ENCODE measurements around the gene FOXP4. TPM values are rescaled to one million over a fixed set of nuclear protein-coding genes. Genes with fewer than 3 reads are reported as not detected.

FOXP4 gene
- total RNA-seq, 1 donor from 2014 or later = 26.9 TPM

DNA sequence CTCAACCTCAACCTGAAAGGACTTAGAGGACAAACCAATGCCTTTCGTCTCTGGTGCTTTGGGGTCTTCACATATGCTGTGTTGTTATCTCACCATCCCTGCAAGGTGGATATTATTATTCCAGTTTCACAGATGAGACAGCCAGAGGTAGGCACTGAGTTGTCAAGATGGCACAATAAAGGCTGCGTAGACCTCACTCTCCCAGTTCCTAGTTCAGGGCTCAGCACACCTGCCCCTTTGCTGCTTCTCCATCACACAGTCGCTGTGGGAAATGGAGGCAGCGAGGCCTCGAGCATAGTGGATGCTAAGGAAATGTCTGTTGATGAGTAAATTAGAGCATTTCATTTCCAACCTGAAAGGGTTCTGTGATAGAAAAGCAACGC, 22.0 kb downstream of the FOXP4 start:
- Mint-ChIP-seq H3K36me3 (ENCODE audit: unreplicated experiment) (peaks cover 31% of the 10 kb centered on the region), H3K4me1 (ENCODE audit: unreplicated experiment) (peaks cover 30% of the 10 kb centered on the region), H3K4me3 (ENCODE audit: unreplicated experiment) (no peak overlapping the region), H3K27ac (ENCODE audit: unreplicated experiment) (no peak overlapping the region), H3K27me3 (ENCODE audit: unreplicated experiment) (no peaks in the 10 kb centered on the region), H3K9me3 (ENCODE audit: unreplicated experiment) (no peaks in the 10 kb centered on the region)
- no peak for DNase-seq (ENCODE audit: extremely low spot score, unreplicated experiment)
- TF ChIP-seq, protein P1, sequence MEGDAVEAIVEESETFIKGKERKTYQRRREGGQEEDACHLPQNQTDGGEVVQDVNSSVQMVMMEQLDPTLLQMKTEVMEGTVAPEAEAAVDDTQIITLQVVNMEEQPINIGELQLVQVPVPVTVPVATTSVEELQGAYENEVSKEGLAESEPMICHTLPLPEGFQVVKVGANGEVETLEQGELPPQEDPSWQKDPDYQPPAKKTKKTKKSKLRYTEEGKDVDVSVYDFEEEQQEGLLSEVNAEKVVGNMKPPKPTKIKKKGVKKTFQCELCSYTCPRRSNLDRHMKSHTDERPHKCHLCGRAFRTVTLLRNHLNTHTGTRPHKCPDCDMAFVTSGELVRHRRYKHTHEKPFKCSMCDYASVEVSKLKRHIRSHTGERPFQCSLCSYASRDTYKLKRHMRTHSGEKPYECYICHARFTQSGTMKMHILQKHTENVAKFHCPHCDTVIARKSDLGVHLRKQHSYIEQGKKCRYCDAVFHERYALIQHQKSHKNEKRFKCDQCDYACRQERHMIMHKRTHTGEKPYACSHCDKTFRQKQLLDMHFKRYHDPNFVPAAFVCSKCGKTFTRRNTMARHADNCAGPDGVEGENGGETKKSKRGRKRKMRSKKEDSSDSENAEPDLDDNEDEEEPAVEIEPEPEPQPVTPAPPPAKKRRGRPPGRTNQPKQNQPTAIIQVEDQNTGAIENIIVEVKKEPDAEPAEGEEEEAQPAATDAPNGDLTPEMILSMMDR (IDR thresholded peaks at IDR 0.05) = no peak

DNA sequence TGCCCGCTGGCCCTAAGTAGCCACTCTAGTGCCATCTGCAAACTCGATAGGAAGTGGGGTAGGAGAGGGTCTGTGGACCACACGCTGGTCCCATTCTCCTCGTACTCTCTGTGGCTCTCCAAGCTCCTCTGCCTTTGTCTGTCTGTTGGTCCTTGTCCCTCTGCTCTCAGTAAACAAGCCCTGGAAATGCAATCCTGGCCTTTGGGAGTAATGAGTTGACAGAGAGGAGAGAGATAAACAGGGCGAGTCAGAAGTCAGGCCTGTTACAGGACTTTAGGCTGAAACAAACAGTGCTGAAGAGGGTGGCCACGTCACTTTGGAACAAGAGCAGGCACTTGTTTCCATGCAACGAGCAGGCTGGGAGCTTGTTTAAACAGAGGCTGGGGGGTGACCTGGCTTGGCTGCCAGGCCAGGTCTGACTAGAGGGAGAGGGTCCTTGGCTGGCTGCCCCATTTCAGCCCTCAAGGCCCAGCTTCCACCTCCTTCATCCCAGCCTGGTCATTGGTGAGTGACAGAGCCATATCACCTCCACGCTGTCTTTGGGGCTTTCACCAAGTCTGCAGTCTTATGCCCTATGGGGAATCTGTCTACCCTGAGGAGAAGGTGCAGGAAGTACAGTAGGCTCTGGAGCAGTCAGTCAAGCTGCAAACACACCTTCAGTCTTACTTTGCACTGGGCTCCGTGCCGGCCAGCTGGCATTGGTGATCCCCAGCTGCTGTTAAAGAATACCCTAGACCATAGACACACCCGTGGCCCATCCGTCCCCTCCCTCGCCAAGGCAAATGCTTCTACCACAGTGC, 22.6 kb downstream of the FOXP4 start:
- peaks cover 29% of the 10 kb centered on the region for H3K4me1 Mint-ChIP-seq (ENCODE audit: unreplicated experiment)
- peaks cover 32% of the 10 kb centered on the region for H3K36me3 Mint-ChIP-seq (ENCODE audit: unreplicated experiment)
- no peak overlapping the region for H3K4me3 Mint-ChIP-seq (ENCODE audit: unreplicated experiment)
- DNase-seq (ENCODE audit: extremely low spot score, unreplicated experiment) = no peak
- no peaks in the 10 kb centered on the region for H3K27me3 Mint-ChIP-seq (ENCODE audit: unreplicated experiment)
- TF ChIP-seq, protein P1 (IDR thresholded peaks at IDR 0.05) = no peak
- no peaks in the 10 kb centered on the region for H3K9me3 Mint-ChIP-seq (ENCODE audit: unreplicated experiment)
- no peak overlapping the region for H3K27ac Mint-ChIP-seq (ENCODE audit: unreplicated experiment)

DNA sequence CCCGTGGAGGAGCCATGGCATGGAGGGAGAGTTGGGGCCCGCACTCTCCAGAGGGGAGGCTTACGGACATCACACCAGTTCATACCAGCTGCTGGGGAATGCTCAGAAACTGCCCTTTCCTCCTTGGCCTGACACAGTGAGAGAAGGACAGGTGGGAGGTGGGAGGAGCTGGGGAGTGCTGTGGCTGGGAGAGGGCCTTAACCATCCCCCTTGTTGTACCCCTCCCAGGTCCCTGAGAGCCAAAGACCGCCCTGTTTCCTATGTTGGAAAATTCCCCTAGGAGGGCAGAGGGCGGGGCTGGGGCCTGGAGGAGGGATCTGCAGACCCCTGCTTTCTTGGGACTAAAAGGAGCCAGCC, 24.1 kb downstream of the FOXP4 start:
- Mint-ChIP-seq H3K36me3 (ENCODE audit: unreplicated experiment) (peaks cover 29% of the 10 kb centered on the region), H3K27ac (ENCODE audit: unreplicated experiment) (no peak overlapping the region), H3K4me1 (ENCODE audit: unreplicated experiment) (peaks cover 31% of the 10 kb centered on the region), H3K9me3 (ENCODE audit: unreplicated experiment) (no peaks in the 10 kb centered on the region), H3K27me3 (ENCODE audit: unreplicated experiment) (no peaks in the 10 kb centered on the region), H3K4me3 (ENCODE audit: unreplicated experiment) (no peak overlapping the region)
- TF ChIP-seq, protein P1 (IDR thresholded peaks at IDR 0.05) = no peak
- no peak for DNase-seq (ENCODE audit: extremely low spot score, unreplicated experiment)

DNA sequence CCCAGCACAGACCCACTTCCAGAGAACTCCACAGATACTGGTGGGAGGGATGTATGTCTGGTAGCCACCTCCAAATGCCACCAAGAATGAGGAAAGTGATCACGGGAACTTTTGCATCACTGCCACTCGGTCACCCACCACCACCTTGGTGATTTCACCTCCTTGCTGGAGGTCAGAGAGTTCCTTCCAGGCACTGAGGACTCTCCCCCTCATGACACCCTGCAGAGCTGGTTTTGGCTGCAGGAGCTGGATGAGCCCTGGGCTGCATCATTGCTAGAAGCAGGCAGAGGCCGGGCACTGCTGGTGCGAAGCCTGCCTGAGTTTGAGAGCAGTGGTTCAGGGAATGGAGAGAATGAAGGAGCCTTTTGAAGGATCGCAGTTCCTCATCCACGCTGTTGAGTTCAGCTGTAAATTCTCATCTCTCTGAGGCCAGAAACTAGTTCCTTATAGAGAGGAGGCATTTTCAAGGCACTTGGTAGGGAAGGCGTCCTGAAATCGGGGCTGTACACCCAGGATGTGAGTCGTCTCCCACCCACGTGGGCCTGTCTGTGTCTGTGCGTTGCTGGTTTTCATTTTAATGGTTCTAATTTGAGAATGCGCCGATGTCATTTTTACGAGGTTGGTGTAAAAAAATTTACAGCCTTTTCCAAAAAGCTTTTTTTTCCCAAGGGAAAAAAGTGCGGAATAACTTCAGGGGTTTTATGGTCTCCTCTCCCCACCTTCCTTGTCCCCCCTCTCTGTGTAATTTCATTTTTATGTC, 25.0 kb downstream of the FOXP4 start:
- Mint-ChIP-seq H3K4me3 (ENCODE audit: unreplicated experiment) (no peak overlapping the region), H3K9me3 (ENCODE audit: unreplicated experiment) (no peaks in the 10 kb centered on the region), H3K4me1 (ENCODE audit: unreplicated experiment) (peaks cover 32% of the 10 kb centered on the region), H3K27ac (ENCODE audit: unreplicated experiment) (no peak overlapping the region), H3K36me3 (ENCODE audit: unreplicated experiment) (peaks cover 21% of the 10 kb centered on the region), H3K27me3 (ENCODE audit: unreplicated experiment) (no peaks in the 10 kb centered on the region)
- TF ChIP-seq, protein P1 (IDR thresholded peaks at IDR 0.05) = no peak
- no peak for DNase-seq (ENCODE audit: extremely low spot score, unreplicated experiment)

DNA sequence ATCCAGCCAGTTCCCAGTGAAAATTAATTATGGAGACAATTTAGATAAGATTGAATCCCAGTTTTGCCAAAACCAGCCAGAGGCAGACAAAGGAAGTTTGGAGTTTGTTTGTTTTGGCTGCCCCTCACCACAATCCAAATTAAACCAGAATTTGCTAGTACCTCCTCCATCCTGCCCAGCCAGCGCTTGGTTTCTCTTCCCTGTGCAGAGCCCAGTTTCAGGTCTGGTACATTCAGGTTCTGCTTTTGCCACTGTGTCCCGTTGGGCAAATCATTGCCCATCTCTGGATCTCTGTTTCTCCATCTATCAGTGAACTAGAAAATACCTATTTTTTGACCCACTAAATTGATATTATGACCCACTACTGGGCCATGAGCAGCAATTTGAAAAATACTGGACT, 26.4 kb downstream of the FOXP4 start:
- H3K4me3 Mint-ChIP-seq (ENCODE audit: unreplicated experiment) = no peak overlapping the region
- no peak for DNase-seq (ENCODE audit: extremely low spot score, unreplicated experiment)
- H3K27ac Mint-ChIP-seq (ENCODE audit: unreplicated experiment) = no peak overlapping the region
- H3K9me3 Mint-ChIP-seq (ENCODE audit: unreplicated experiment) = no peaks in the 10 kb centered on the region
- peaks cover 13% of the 10 kb centered on the region for H3K36me3 Mint-ChIP-seq (ENCODE audit: unreplicated experiment)
- no peaks in the 10 kb centered on the region for H3K27me3 Mint-ChIP-seq (ENCODE audit: unreplicated experiment)
- TF ChIP-seq, protein P1 (IDR thresholded peaks at IDR 0.05) = no peak
- H3K4me1 Mint-ChIP-seq (ENCODE audit: unreplicated experiment) = peaks cover 28% of the 10 kb centered on the region

Measured in osteocyte (in vitro differentiated cells).